ENCODE results near the gene GDF7.

GDF7 gene

GRCh38 chr2:20630967-20631366 is 36.0 kb upstream of the GDF7 start:
- H3K4me1 ChIP-seq (ENCODE audit: control insufficient read depth in 1 of 2, insufficient read depth in 1 of 2, low read depth in 1 of 2, low read length in 1 of 2): no peaks in the 10 kb centered on the region
- H3K27ac ChIP-seq: no peak overlapping the region
- no peak overlapping the region for H3K4me3 ChIP-seq (ENCODE audit: low read depth in 1 of 2, low read length in 1 of 2)
- peaks cover 86% of the 10 kb centered on the region for H3K36me3 ChIP-seq
- TF ChIP-seq CTCF (IDR thresholded peaks at IDR 0.05): no peak
- no peaks in the 10 kb centered on the region for H3K9me3 ChIP-seq
- no peaks in the 10 kb centered on the region for H3K27me3 ChIP-seq

- Histone ChIP-seq H3K27ac (no peak overlapping the region), H3K4me3 (ENCODE audit: low read depth in 1 of 2, low read length in 1 of 2) (no peak overlapping the region), H3K9me3 (no peaks in the 10 kb centered on the region), H3K27me3 (no peaks in the 10 kb centered on the region), H3K4me1 (ENCODE audit: control insufficient read depth in 1 of 2, insufficient read depth in 1 of 2, low read depth in 1 of 2, low read length in 1 of 2) (no peaks in the 10 kb centered on the region), H3K36me3 (peaks cover 86% of the 10 kb centered on the region)
- TF ChIP-seq CTCF (IDR thresholded peaks at IDR 0.05): no peak
These were observed 35.2 kb upstream of the GDF7 start for GRCh38 chr2:20631617-20632307.

GRCh38 chr2:20632446-20632990 is 34.4 kb upstream of the GDF7 start:
- no peak for TF ChIP-seq CTCF (IDR thresholded peaks at IDR 0.05)
- Histone ChIP-seq H3K27me3 (no peaks in the 10 kb centered on the region), H3K4me1 (ENCODE audit: control insufficient read depth in 1 of 2, insufficient read depth in 1 of 2, low read depth in 1 of 2, low read length in 1 of 2) (no peaks in the 10 kb centered on the region), H3K36me3 (peaks cover 87% of the 10 kb centered on the region), H3K9me3 (no peaks in the 10 kb centered on the region), H3K4me3 (ENCODE audit: low read depth in 1 of 2, low read length in 1 of 2) (no peak overlapping the region), H3K27ac (no peak overlapping the region)

GRCh38 chr2:20633001-20633400 is 33.9 kb upstream of the GDF7 start:
- no peaks in the 10 kb centered on the region for H3K9me3 ChIP-seq
- peaks cover 87% of the 10 kb centered on the region for H3K36me3 ChIP-seq
- TF ChIP-seq CTCF (IDR thresholded peaks at IDR 0.05): no peak
- H3K27ac ChIP-seq: no peak overlapping the region
- no peaks in the 10 kb centered on the region for H3K4me1 ChIP-seq (ENCODE audit: control insufficient read depth in 1 of 2, insufficient read depth in 1 of 2, low read depth in 1 of 2, low read length in 1 of 2)
- H3K27me3 ChIP-seq: no peaks in the 10 kb centered on the region
- H3K4me3 ChIP-seq (ENCODE audit: low read depth in 1 of 2, low read length in 1 of 2): no peak overlapping the region

- H3K9me3 ChIP-seq: no peaks in the 10 kb centered on the region
- peaks cover 91% of the 10 kb centered on the region for H3K36me3 ChIP-seq
- no peak overlapping the region for H3K4me3 ChIP-seq (ENCODE audit: low read depth in 1 of 2, low read length in 1 of 2)
- no peak overlapping the region for H3K27ac ChIP-seq
- no peak for TF ChIP-seq CTCF (IDR thresholded peaks at IDR 0.05)
- H3K4me1 ChIP-seq (ENCODE audit: control insufficient read depth in 1 of 2, insufficient read depth in 1 of 2, low read depth in 1 of 2, low read length in 1 of 2): no peaks in the 10 kb centered on the region
- H3K27me3 ChIP-seq: no peaks in the 10 kb centered on the region
These were observed 33.0 kb upstream of the GDF7 start for GRCh38 chr2:20633794-20634506.

Data from neutrophil (primary cell).